ENCODE measurements around the gene TIMM10. TPM values are rescaled to one million over a fixed set of nuclear protein-coding genes. Genes with fewer than 3 reads are reported as not detected.

The TIMM10 gene
- total RNA-seq, 1 donor: 32.1 TPM

- peak; percentile 65 for DNase-seq (ENCODE audit: low read depth)
- TF ChIP-seq CTCF (IDR thresholded peaks at IDR 0.05; ENCODE audit: insufficient read depth, low read length): no peak
- H3K4me3 ChIP-seq (ENCODE audit: low read depth, low read length): peak overlapping the region; percentile 92
Observed at GRCh38 chr11:57566005-57566904, 35.7 kb upstream of the TIMM10 start.

GRCh38 chr11:57562596-57562995 is 32.0 kb upstream of the TIMM10 start:
- TF ChIP-seq CTCF (IDR thresholded peaks at IDR 0.05; ENCODE audit: insufficient read depth, low read length): no peak
- DNase-seq (ENCODE audit: low read depth): no peak
- no peak overlapping the region for H3K4me3 ChIP-seq (ENCODE audit: low read depth, low read length)

- TF ChIP-seq CTCF (IDR thresholded peaks at IDR 0.05; ENCODE audit: insufficient read depth, low read length): no peak
- no peak overlapping the region for H3K4me3 ChIP-seq (ENCODE audit: low read depth, low read length)
- no peak for DNase-seq (ENCODE audit: low read depth)
Observed at GRCh38 chr11:57560146-57560545, 29.6 kb upstream of the TIMM10 start.

GRCh38 chr11:57556041-57556440 is 25.5 kb upstream of the TIMM10 start:
- DNase-seq (ENCODE audit: low read depth): no peak
- no peak overlapping the region for H3K4me3 ChIP-seq (ENCODE audit: low read depth, low read length)
- TF ChIP-seq CTCF (IDR thresholded peaks at IDR 0.05; ENCODE audit: insufficient read depth, low read length): no peak

- no peak for DNase-seq (ENCODE audit: low read depth)
- no peak overlapping the region for H3K4me3 ChIP-seq (ENCODE audit: low read depth, low read length)
- no peak for TF ChIP-seq CTCF (IDR thresholded peaks at IDR 0.05; ENCODE audit: insufficient read depth, low read length)
Observed at GRCh38 chr11:57555393-57555792, 24.8 kb upstream of the TIMM10 start.

- no peak for TF ChIP-seq CTCF (IDR thresholded peaks at IDR 0.05; ENCODE audit: insufficient read depth, low read length)
Observed at GRCh38 chr11:57552479-57552878, 21.9 kb upstream of the TIMM10 start.

More at GRCh38 chr11:57552479-57552878, 21.9 kb upstream of the TIMM10 start:
- DNase-seq (ENCODE audit: low read depth): no peak
- no peak overlapping the region for H3K4me3 ChIP-seq (ENCODE audit: low read depth, low read length)

Measured in fibroblast of the aortic adventitia (primary cell).